Calu3 (cell line): Measurements from ENCODE around the gene SKAP1. TPM values are rescaled to one million over a fixed set of nuclear protein-coding genes. Genes with fewer than 3 reads are reported as not detected.

Experiments
- BruUV-seq: library from RNA; stranded (reverse); fragments of 400-500 nt; replicated peaks from 2 replicates; lab custom pipeline; 2021; lab: Mats Ljungman, UMichigan
- CTCF ChIA-PET: fragments of 300-600 bp; sonication (Branson Sonifier 250); formaldehyde crosslinking; loops from one replicate; lab custom pipeline; 2022; ENCODE audit warnings: antibody characterized with exemption; lab: Charles Lee
- DNase-seq: peaks from one replicate; pipeline ENCODE4 v3.0.0; 2022
- H3K27ac Mint-ChIP-seq: one replicate; pipeline ENCODE4 v1.8.0; 2022; ENCODE audit warnings: mixed read lengths; ENCODE audit not compliant: unreplicated experiment
- H3K27me3 Mint-ChIP-seq: one replicate; pipeline ENCODE4 v1.8.0; 2022; ENCODE audit warnings: mixed read lengths; ENCODE audit not compliant: unreplicated experiment
- H3K36me3 Mint-ChIP-seq: one replicate; pipeline ENCODE4 v1.8.0; 2022; ENCODE audit warnings: mild to moderate bottlenecking, moderate library complexity, mixed read lengths; ENCODE audit not compliant: insufficient read depth, unreplicated experiment
- H3K4me1 Mint-ChIP-seq: one replicate; pipeline ENCODE4 v1.8.0; 2022; ENCODE audit warnings: mild to moderate bottlenecking, low read depth, mixed read lengths; ENCODE audit not compliant: unreplicated experiment
- H3K4me3 Mint-ChIP-seq: one replicate; pipeline ENCODE4 v1.8.0; 2022; ENCODE audit warnings: mild to moderate bottlenecking, low read depth, moderate library complexity, mixed read lengths; ENCODE audit not compliant: unreplicated experiment
- H3K9me3 Mint-ChIP-seq: one replicate; pipeline ENCODE4 v1.8.0; 2022; ENCODE audit warnings: low read depth, mixed read lengths; ENCODE audit not compliant: unreplicated experiment
- intact Hi-C: fragments of 100-400 bp; cut with micrococcal nuclease; formaldehyde crosslinking; loops from one replicate; pipeline ENCODE4 v1.10.0; 2022; ENCODE audit not compliant: unreplicated experiment
- total RNA-seq: library from RNA; stranded (reverse); gene quantifications from 2 replicates; pipeline ENCODE4 v1.2.3, GENCODE V29; 2022
- TF ChIP-seq, protein P1 (sequence below): fragments of 200-600 bp; IDR thresholded peaks from one replicate; pipeline ENCODE4 v1.8.0; 2022; ENCODE audit warnings: antibody characterized with exemption; ENCODE audit not compliant: unreplicated experiment

Gene SKAP1
- total RNA-seq, 1 experiment from 2014 or later, result 4.4 TPM

DNA sequence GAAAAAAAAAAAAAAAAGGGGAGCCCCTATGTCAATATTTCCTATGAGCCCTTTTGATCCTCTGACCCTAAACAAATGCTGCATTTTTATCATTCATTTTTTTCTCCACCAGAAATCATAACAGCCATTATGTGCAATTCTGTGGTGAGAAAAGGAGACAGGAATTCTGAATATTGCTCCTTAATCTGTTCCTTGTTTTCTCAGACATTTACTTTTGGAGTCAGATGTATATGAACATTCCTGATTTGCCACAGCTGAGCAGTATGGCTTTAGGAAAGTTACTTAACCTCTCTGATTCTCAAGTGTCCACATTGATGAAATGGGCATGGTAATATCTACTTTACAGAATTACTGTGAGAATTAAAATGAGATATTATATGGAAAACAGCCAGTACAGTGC is 144.4 kb downstream of the SKAP1 start:
- DNase-seq, result no peak
- H3K4me3 Mint-ChIP-seq, result no peak overlapping the region
- BruUV-seq, result no TSS peak
- TF ChIP-seq, protein P1, sequence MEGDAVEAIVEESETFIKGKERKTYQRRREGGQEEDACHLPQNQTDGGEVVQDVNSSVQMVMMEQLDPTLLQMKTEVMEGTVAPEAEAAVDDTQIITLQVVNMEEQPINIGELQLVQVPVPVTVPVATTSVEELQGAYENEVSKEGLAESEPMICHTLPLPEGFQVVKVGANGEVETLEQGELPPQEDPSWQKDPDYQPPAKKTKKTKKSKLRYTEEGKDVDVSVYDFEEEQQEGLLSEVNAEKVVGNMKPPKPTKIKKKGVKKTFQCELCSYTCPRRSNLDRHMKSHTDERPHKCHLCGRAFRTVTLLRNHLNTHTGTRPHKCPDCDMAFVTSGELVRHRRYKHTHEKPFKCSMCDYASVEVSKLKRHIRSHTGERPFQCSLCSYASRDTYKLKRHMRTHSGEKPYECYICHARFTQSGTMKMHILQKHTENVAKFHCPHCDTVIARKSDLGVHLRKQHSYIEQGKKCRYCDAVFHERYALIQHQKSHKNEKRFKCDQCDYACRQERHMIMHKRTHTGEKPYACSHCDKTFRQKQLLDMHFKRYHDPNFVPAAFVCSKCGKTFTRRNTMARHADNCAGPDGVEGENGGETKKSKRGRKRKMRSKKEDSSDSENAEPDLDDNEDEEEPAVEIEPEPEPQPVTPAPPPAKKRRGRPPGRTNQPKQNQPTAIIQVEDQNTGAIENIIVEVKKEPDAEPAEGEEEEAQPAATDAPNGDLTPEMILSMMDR, result no peak
- H3K4me1 Mint-ChIP-seq, result peaks cover 28% of the 10 kb centered on the region
- intact Hi-C loops, result no loop called here
- CTCF ChIA-PET, result no interaction called here
- H3K27me3 Mint-ChIP-seq, result no peaks in the 10 kb centered on the region
- no peak overlapping the region for H3K27ac Mint-ChIP-seq
- no peaks in the 10 kb centered on the region for H3K36me3 Mint-ChIP-seq
- H3K9me3 Mint-ChIP-seq, result no peaks in the 10 kb centered on the region

DNA sequence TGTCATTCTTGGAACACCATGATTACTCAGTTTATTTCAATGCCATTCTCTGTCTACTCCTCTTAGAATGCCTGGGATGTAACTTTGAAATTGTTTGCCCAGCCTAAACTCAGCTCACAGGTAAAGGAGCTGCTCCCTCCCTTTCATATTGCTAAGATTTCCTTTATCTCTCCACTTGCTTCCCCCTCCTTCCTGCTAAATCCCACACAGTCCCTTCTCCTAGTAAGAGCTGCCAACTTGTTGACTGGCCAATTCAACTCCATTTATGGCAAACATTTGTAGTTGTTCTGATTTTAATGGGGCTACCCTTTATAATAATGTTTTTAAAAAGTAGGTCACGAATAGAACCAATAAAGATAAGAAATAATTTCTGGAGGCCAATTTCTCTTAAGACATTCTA is 146.1 kb downstream of the SKAP1 start:
- no peak overlapping the region for H3K4me3 Mint-ChIP-seq
- DNase-seq, result no peak
- H3K36me3 Mint-ChIP-seq, result no peaks in the 10 kb centered on the region
- H3K27ac Mint-ChIP-seq, result no peak overlapping the region
- intact Hi-C loops, result no loop called here
- no TSS peak for BruUV-seq
- CTCF ChIA-PET, result no interaction called here
- H3K4me1 Mint-ChIP-seq, result peaks cover 18% of the 10 kb centered on the region
- H3K27me3 Mint-ChIP-seq, result no peaks in the 10 kb centered on the region
- TF ChIP-seq, protein P1, result no peak
- no peaks in the 10 kb centered on the region for H3K9me3 Mint-ChIP-seq

DNA sequence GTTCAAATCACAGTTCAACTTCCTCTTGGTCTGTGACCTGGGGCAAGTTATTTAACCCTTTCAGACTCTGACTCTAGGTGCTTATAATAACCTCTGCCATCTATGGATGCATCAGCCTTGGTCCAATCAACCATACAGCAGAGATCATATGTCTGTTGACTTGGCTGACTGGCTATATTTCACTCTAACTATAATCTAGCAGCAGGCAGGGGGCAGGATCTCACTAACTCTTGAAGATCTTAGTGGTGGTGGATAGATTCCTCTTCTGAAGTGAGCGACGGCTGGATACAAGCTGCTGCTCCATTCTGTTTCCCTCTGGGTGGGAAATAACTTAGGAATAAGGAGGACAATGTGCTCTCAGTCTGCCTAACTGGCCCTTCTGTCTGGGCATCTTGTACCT is 146.6 kb downstream of the SKAP1 start:
- Mint-ChIP-seq H3K4me3 (no peak overlapping the region), H3K36me3 (no peaks in the 10 kb centered on the region), H3K27me3 (no peaks in the 10 kb centered on the region), H3K4me1 (peaks cover 18% of the 10 kb centered on the region), H3K9me3 (no peaks in the 10 kb centered on the region), H3K27ac (no peak overlapping the region)
- CTCF ChIA-PET, result interaction anchor here (1.7 kb wide), 1 partner anchor 14 kb away, joined by 4 read pairs; no protein-coding TSS in a partner anchor
- DNase-seq, result no peak
- intact Hi-C loops, result no loop called here
- no TSS peak for BruUV-seq
- TF ChIP-seq, protein P1, result no peak

DNA sequence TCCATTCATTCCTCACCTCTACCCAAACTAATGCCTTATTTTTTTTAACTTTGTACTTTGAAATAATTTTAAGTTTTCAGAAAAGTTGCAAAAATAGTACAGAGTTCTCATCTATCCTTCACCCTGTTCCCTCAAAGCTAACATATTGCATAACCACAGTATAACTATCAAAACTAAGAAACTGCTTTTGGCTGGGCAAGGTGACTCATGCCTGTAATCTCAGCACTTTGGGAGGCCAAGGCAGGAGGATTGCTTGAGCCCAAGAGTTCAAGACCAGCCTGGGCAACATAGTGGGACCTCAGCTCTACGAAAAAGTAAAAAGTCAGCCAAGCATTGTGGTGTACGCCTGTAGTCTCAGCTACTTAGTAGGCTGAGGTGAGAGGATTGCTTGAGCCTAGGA is 147.7 kb downstream of the SKAP1 start:
- no TSS peak for BruUV-seq
- TF ChIP-seq, protein P1, result no peak
- H3K27me3 Mint-ChIP-seq, result no peaks in the 10 kb centered on the region
- intact Hi-C loops, result no loop called here
- no peak for DNase-seq
- no peaks in the 10 kb centered on the region for H3K9me3 Mint-ChIP-seq
- CTCF ChIA-PET, result interaction anchor here (0.7 to 1.7 kb wide), 4 partner anchors 13 to 669 kb away, joined by 3 to 4 read pairs (median 4); no protein-coding TSS in a partner anchor
- H3K27ac Mint-ChIP-seq, result no peak overlapping the region
- H3K4me1 Mint-ChIP-seq, result peaks cover 18% of the 10 kb centered on the region
- no peaks in the 10 kb centered on the region for H3K36me3 Mint-ChIP-seq
- H3K4me3 Mint-ChIP-seq, result no peak overlapping the region
